ENCODE data around the gene CD244. TPM values are rescaled to one million over a fixed set of nuclear protein-coding genes. Genes with fewer than 3 reads are reported as not detected.

The CD244 gene
- total RNA-seq, 1 donor from 2014 or later: not detected

- no peak for TF ChIP-seq CTCF (IDR thresholded peaks at IDR 0.05; ENCODE audit: insufficient read depth, low read length, poor library complexity, severe bottlenecking)
- DNase-seq (ENCODE audit: low read depth): no peak
- no peak overlapping the region for H3K4me3 ChIP-seq (ENCODE audit: low read depth, low read length)
- H3K36me3 ChIP-seq (ENCODE audit: control insufficient read depth, insufficient read depth, low read length): no peaks in the 10 kb centered on the region
- no peaks in the 10 kb centered on the region for H3K27me3 ChIP-seq (ENCODE audit: control insufficient read depth, insufficient read depth, low read length)
Measured at GRCh38 chr1:160850541-160850940, 12.1 kb downstream of the CD244 start.

GRCh38 chr1:160846281-160846680 lies 16.4 kb downstream of the CD244 start:
- TF ChIP-seq CTCF (IDR thresholded peaks at IDR 0.05; ENCODE audit: insufficient read depth, low read length, poor library complexity, severe bottlenecking): no peak
- H3K27me3 ChIP-seq (ENCODE audit: control insufficient read depth, insufficient read depth, low read length): no peaks in the 10 kb centered on the region
- no peaks in the 10 kb centered on the region for H3K36me3 ChIP-seq (ENCODE audit: control insufficient read depth, insufficient read depth, low read length)
- H3K4me3 ChIP-seq (ENCODE audit: low read depth, low read length): no peak overlapping the region
- DNase-seq (ENCODE audit: low read depth): no peak

- no peak overlapping the region for H3K4me3 ChIP-seq (ENCODE audit: low read depth, low read length)
Measured at GRCh38 chr1:160844447-160845232, 18.0 kb downstream of the CD244 start.

GRCh38 chr1:160841079-160841478 lies 21.6 kb downstream of the CD244 start:
- TF ChIP-seq CTCF (IDR thresholded peaks at IDR 0.05; ENCODE audit: insufficient read depth, low read length, poor library complexity, severe bottlenecking): no peak
- no peak overlapping the region for H3K4me3 ChIP-seq (ENCODE audit: low read depth, low read length)
- H3K27me3 ChIP-seq (ENCODE audit: control insufficient read depth, insufficient read depth, low read length): no peaks in the 10 kb centered on the region
- no peaks in the 10 kb centered on the region for H3K36me3 ChIP-seq (ENCODE audit: control insufficient read depth, insufficient read depth, low read length)
- no peak for DNase-seq (ENCODE audit: low read depth)

More at GRCh38 chr1:160844447-160845232, 18.0 kb downstream of the CD244 start:
- H3K27me3 ChIP-seq (ENCODE audit: control insufficient read depth, insufficient read depth, low read length): no peaks in the 10 kb centered on the region
- DNase-seq (ENCODE audit: low read depth): no peak
- no peak for TF ChIP-seq CTCF (IDR thresholded peaks at IDR 0.05; ENCODE audit: insufficient read depth, low read length, poor library complexity, severe bottlenecking)
- no peaks in the 10 kb centered on the region for H3K36me3 ChIP-seq (ENCODE audit: control insufficient read depth, insufficient read depth, low read length)

- no peaks in the 10 kb centered on the region for H3K27me3 ChIP-seq (ENCODE audit: control insufficient read depth, insufficient read depth, low read length)
- TF ChIP-seq CTCF (IDR thresholded peaks at IDR 0.05; ENCODE audit: insufficient read depth, low read length, poor library complexity, severe bottlenecking): no peak
- DNase-seq (ENCODE audit: low read depth): no peak
- H3K36me3 ChIP-seq (ENCODE audit: control insufficient read depth, insufficient read depth, low read length): no peaks in the 10 kb centered on the region
- no peak overlapping the region for H3K4me3 ChIP-seq (ENCODE audit: low read depth, low read length)
Measured at GRCh38 chr1:160839746-160840145, 22.9 kb downstream of the CD244 start.

GRCh38 chr1:160838888-160839287 lies 23.8 kb downstream of the CD244 start:
- TF ChIP-seq CTCF (IDR thresholded peaks at IDR 0.05; ENCODE audit: insufficient read depth, low read length, poor library complexity, severe bottlenecking): no peak
- Histone ChIP-seq H3K4me3 (ENCODE audit: low read depth, low read length) (no peak overlapping the region), H3K27me3 (ENCODE audit: control insufficient read depth, insufficient read depth, low read length) (no peaks in the 10 kb centered on the region), H3K36me3 (ENCODE audit: control insufficient read depth, insufficient read depth, low read length) (no peaks in the 10 kb centered on the region)
- no peak for DNase-seq (ENCODE audit: low read depth)
